H9 (cell line): Measurements from ENCODE around the gene GLCE. TPM values are rescaled to one million over a fixed set of nuclear protein-coding genes. Genes with fewer than 3 reads are reported as not detected.

Experiments
- DNase-seq: peaks from one replicate; pipeline ENCODE4 v3.0.0-alpha.2; 2017
- H2AFZ ChIP-seq: one replicate; pipeline ENCODE4 v1.6.1; 2013; ENCODE audit warnings: mild to moderate bottlenecking, low read length, control low read depth, moderate library complexity
- H2AK5ac ChIP-seq: 2 replicates; pipeline ENCODE4 v1.6.1; 2013; ENCODE audit warnings: low read length, control low read depth, mixed read lengths; ENCODE audit not compliant: insufficient read length
- H2BK120ac ChIP-seq: one replicate; pipeline ENCODE4 v1.6.1; 2013; ENCODE audit warnings: low read depth, mild to moderate bottlenecking, low read length, control low read depth, inconsistent platforms; ENCODE audit not compliant: poor library complexity, severe bottlenecking
- H2BK12ac ChIP-seq: 2 replicates; pipeline ENCODE4 v1.6.1; 2013; ENCODE audit warnings: low read length, control low read depth, mixed read lengths, low read depth; ENCODE audit not compliant: insufficient read length
- H2BK15ac ChIP-seq: 2 replicates; pipeline ENCODE4 v1.6.1; 2013; ENCODE audit warnings: low read depth, low read length, control low read depth
- H2BK20ac ChIP-seq: one replicate; pipeline ENCODE4 v1.6.1; 2013; ENCODE audit warnings: low read depth, mild to moderate bottlenecking, low read length, control low read depth, inconsistent platforms; ENCODE audit not compliant: poor library complexity, severe bottlenecking
- H2BK5ac ChIP-seq: 2 replicates; pipeline ENCODE4 v1.6.1; 2013; ENCODE audit warnings: low read length, control low read depth, mixed read lengths; ENCODE audit not compliant: insufficient read length
- H3K14ac ChIP-seq: 2 replicates; pipeline ENCODE4 v1.6.1; 2013; ENCODE audit warnings: low read length, control low read depth; ENCODE audit not compliant: insufficient read depth
- H3K18ac ChIP-seq: 2 replicates; pipeline ENCODE4 v1.6.1; 2013; ENCODE audit warnings: low read depth, mild to moderate bottlenecking, mixed read lengths, low read length, control low read depth; ENCODE audit not compliant: insufficient read length
- H3K23ac ChIP-seq: 2 replicates; pipeline ENCODE4 v1.6.1; 2013; ENCODE audit warnings: low read length, control low read depth, mixed read lengths, low read depth; ENCODE audit not compliant: insufficient read length
- H3K23me2 ChIP-seq: 2 replicates; pipeline ENCODE4 v1.6.1; 2013; ENCODE audit warnings: low read depth, mild to moderate bottlenecking, mixed read lengths, low read length, control low read depth; ENCODE audit not compliant: insufficient read length, poor library complexity, severe bottlenecking
- H3K27ac ChIP-seq: 2 replicates; pipeline ENCODE4 v1.5.1; 2013; ENCODE audit warnings: low read length, control low read depth, mixed read lengths, low read depth; ENCODE audit not compliant: insufficient read length
- H3K27me3 ChIP-seq: 2 replicates; pipeline ENCODE4 v1.6.1; 2013; ENCODE audit warnings: low read length, control low read depth, inconsistent platforms; ENCODE audit not compliant: insufficient read depth
- H3K4ac ChIP-seq: 2 replicates; pipeline ENCODE4 v1.6.1; 2013; ENCODE audit warnings: low read depth, mild to moderate bottlenecking, control low read depth, inconsistent platforms, low read length, moderate library complexity
- H3K4me1 ChIP-seq: 2 replicates; pipeline ENCODE4 v1.6.1; 2013; ENCODE audit warnings: low read length, control low read depth, inconsistent platforms; ENCODE audit not compliant: insufficient read depth
- H3K4me2 ChIP-seq: 2 replicates; pipeline ENCODE4 v1.6.1; 2013; ENCODE audit warnings: low read length, control low read depth, mixed read lengths; ENCODE audit not compliant: insufficient read length, insufficient read depth
- H3K56ac ChIP-seq: 2 replicates; pipeline ENCODE4 v1.6.1; 2013; ENCODE audit warnings: low read depth, mild to moderate bottlenecking, mixed read lengths, low read length, control low read depth; ENCODE audit not compliant: insufficient read length
- H3K79me1 ChIP-seq: 2 replicates; pipeline ENCODE4 v1.6.1; 2013; ENCODE audit warnings: low read depth, mild to moderate bottlenecking, moderate library complexity, low read length, control low read depth, inconsistent platforms; ENCODE audit not compliant: insufficient read depth, poor library complexity, severe bottlenecking
- H3K79me2 ChIP-seq: 2 replicates; pipeline ENCODE4 v1.6.1; 2013; ENCODE audit warnings: low read length, control low read depth, inconsistent platforms; ENCODE audit not compliant: insufficient read depth
- H3K9ac ChIP-seq: 2 replicates; pipeline ENCODE4 v1.6.1; 2013; ENCODE audit warnings: low read length, control low read depth, mixed read lengths; ENCODE audit not compliant: insufficient read length; ENCODE audit errors: extremely low read depth
- H3K9me3 ChIP-seq: one replicate; pipeline ENCODE4 v1.6.1; 2013; ENCODE audit warnings: low read depth, low read length, inconsistent platforms; ENCODE audit not compliant: control insufficient read depth
- H3T11ph ChIP-seq: one replicate; pipeline ENCODE4 v1.6.1; 2013; ENCODE audit warnings: mild to moderate bottlenecking, low read length, control low read depth, inconsistent platforms
- H4K20me1 ChIP-seq: one replicate; pipeline ENCODE4 v1.6.1; 2013; ENCODE audit not compliant: control insufficient read depth, insufficient read length, insufficient read depth
- H4K5ac ChIP-seq: 2 replicates; pipeline ENCODE4 v1.6.1; 2013; ENCODE audit warnings: low read depth, mild to moderate bottlenecking, mixed read lengths, low read length, control low read depth; ENCODE audit not compliant: insufficient read length
- H4K8ac ChIP-seq: replicated peaks from 2 replicates; pipeline ENCODE4 v1.6.1; 2013; ENCODE audit warnings: low read length, control low read depth, mixed read lengths, low read depth; ENCODE audit not compliant: insufficient read length
- H4K91ac ChIP-seq: 2 replicates; pipeline ENCODE4 v1.6.1; 2013; ENCODE audit warnings: low read depth, mild to moderate bottlenecking, moderate library complexity, mixed read lengths, low read length, control low read depth; ENCODE audit not compliant: insufficient read length
- H3K27ac Mint-ChIP-seq, 3 experiments: 2 replicates in 2 of 3; 3 replicates in 1 of 3; pipeline ENCODE4 v1.8.0; 2020 to 2021; ENCODE audit warnings: mixed read lengths in 3 of 3, mild to moderate bottlenecking in 1 of 3, moderate library complexity in 1 of 3
- H3K27me3 Mint-ChIP-seq: 2 replicates; pipeline ENCODE4 v1.8.0; 2021; ENCODE audit warnings: low read depth, mild to moderate bottlenecking, moderate library complexity, mixed read lengths
- H3K36me3 Mint-ChIP-seq, 3 experiments: 2 replicates in 2 of 3; 3 replicates in 1 of 3; pipeline ENCODE4 v1.8.0; 2020 to 2021; ENCODE audit warnings: low read depth in 3 of 3, mixed read lengths in 3 of 3; ENCODE audit not compliant: insufficient read depth in 1 of 3
- H3K4me1 Mint-ChIP-seq, 2 experiments: 2 replicates each; pipeline ENCODE4 v1.8.0; 2020; ENCODE audit warnings: mixed read lengths in 2 of 2
- H3K4me3 Mint-ChIP-seq, 2 experiments: 2 replicates in 1 of 2; 3 replicates in 1 of 2; pipeline ENCODE4 v1.8.0; 2020 to 2021; ENCODE audit warnings: mild to moderate bottlenecking in 2 of 2, mixed read lengths in 2 of 2, moderate library complexity in 1 of 2
- H3K9me3 Mint-ChIP-seq, 2 experiments: 2 replicates in 1 of 2; 3 replicates in 1 of 2; pipeline ENCODE4 v1.8.0; 2020; ENCODE audit warnings: mild to moderate bottlenecking in 2 of 2, mixed read lengths in 2 of 2, moderate library complexity in 1 of 2
- CTCF ChIP-seq: fragments of 200-600 bp; sonication (generic); conservative IDR thresholded peaks from 3 replicates; pipeline ENCODE4 v1.8.0; 2021; ENCODE audit warnings: antibody characterized with exemption, mild to moderate bottlenecking
- WGBS: extraction: QIAGEN DNeasy Blood & Tissue Kit; methylation state at CpG from one replicate; pipeline ENCODE4 v1.1.7; 2013; ENCODE audit warnings: missing lambda C conversion rate, low lambda C conversion rate, mixed read lengths; ENCODE audit not compliant: insufficient read length; ENCODE audit errors: extremely low coverage; 5-methylcytosine and 5-hydroxymethylcytosine counted together
- total RNA-seq: library from RNA; stranded (reverse); gene quantifications from 2 replicates; pipeline ENCODE4 v1.2.1, GENCODE V29; 2021

GLCE gene
- total RNA-seq, 1 experiment from 2014 or later: 12.2 TPM

GRCh38 chr15:69143756-69144436, 16.5 kb upstream of the GLCE start:
- peaks cover 26% of the 10 kb centered on the region for H3K27me3 Mint-ChIP-seq
- H3K4me1 Mint-ChIP-seq: peaks cover 12 to 25% of the 10 kb centered on the region in 2 experiments
- H2BK5ac ChIP-seq: no peak overlapping the region
- H3K23ac ChIP-seq: no peak overlapping the region
- H3K27me3 ChIP-seq: no peaks in the 10 kb centered on the region; the same call in 1 of the 2 replicates
- no peak overlapping the region for H2AFZ ChIP-seq
- H3K23me2 ChIP-seq: no peaks in the 10 kb centered on the region
- H3K79me2 ChIP-seq: no peaks in the 10 kb centered on the region
- no peak overlapping the region for H4K91ac ChIP-seq
- H3K4ac ChIP-seq: no peak overlapping the region
- no peak overlapping the region for H2BK20ac ChIP-seq
- no peak overlapping the region; a peak in 1 of 7 replicates for H3K27ac Mint-ChIP-seq
- H3K9me3 Mint-ChIP-seq: peaks cover 0 to 3% of the 10 kb centered on the region in 2 experiments; a peak in 2 of 5 replicates
- no peak overlapping the region for H3K27ac ChIP-seq
- no peak for TF ChIP-seq CTCF
- H4K8ac ChIP-seq: no peak overlapping the region
- no peak overlapping the region for H2BK12ac ChIP-seq
- no peak overlapping the region for H3K18ac ChIP-seq
- H3K9ac ChIP-seq: no peak overlapping the region
- H3T11ph ChIP-seq: no peak overlapping the region
- no peaks in the 10 kb centered on the region for H3K9me3 ChIP-seq
- no peak overlapping the region for H2BK15ac ChIP-seq
- H4K5ac ChIP-seq: no peak overlapping the region
- H2BK120ac ChIP-seq: no peak overlapping the region
- no peaks in the 10 kb centered on the region; a peak in 1 of 7 replicates for H3K36me3 Mint-ChIP-seq
- no peak for DNase-seq
- H2AK5ac ChIP-seq: no peak overlapping the region
- H4K20me1 ChIP-seq: no peaks in the 10 kb centered on the region
- no peak overlapping the region for H3K4me3 Mint-ChIP-seq
- WGBS: no CpG with 5 or more reads among the region's 4 CpGs
- no peak overlapping the region for H3K56ac ChIP-seq
- no peaks in the 10 kb centered on the region for H3K79me1 ChIP-seq
- no peak overlapping the region for H3K4me2 ChIP-seq
- H3K14ac ChIP-seq: no peak overlapping the region
- no peaks in the 10 kb centered on the region for H3K4me1 ChIP-seq
